Smooth muscle cell (in vitro differentiated cells): Measurements from ENCODE around the gene COPZ1. TPM values are rescaled to one million over a fixed set of nuclear protein-coding genes. Genes with fewer than 3 reads are reported as not detected.

Source experiments
- DNase-seq: peaks from one replicate; lab custom pipeline; 2025; ENCODE audit not compliant: unreplicated experiment; lab: John Stamatoyannopoulos, UW
- H2AFZ ChIP-seq: fragments of 200-600 bp; sonication (generic); 2 replicates; pipeline ENCODE4 v1.6.0; 2016; ENCODE audit warnings: antibody characterized with exemption, low read depth, mild to moderate bottlenecking
- H3F3A ChIP-seq: fragments of 200-600 bp; sonication (generic); 2 replicates; pipeline ENCODE4 v1.6.0; 2017; ENCODE audit warnings: antibody characterized with exemption, low read depth
- H3K27ac ChIP-seq: fragments of 200-600 bp; sonication (generic); 2 replicates; pipeline ENCODE4 v1.5.1; 2016; ENCODE audit warnings: low read depth, mild to moderate bottlenecking
- H3K27me3 ChIP-seq: fragments of 200-600 bp; sonication (generic); 2 replicates; pipeline ENCODE4 v1.6.1; 2016; ENCODE audit warnings: low read depth, mild to moderate bottlenecking
- H3K36me3 ChIP-seq: fragments of 200-600 bp; sonication (generic); 2 replicates; pipeline ENCODE4 v1.5.1; 2016; ENCODE audit warnings: low read depth
- H3K4me1 ChIP-seq: fragments of 200-600 bp; sonication (generic); 2 replicates; pipeline ENCODE4 v1.5.1; 2016; ENCODE audit warnings: low read depth
- H3K4me2 ChIP-seq: fragments of 200-600 bp; sonication (generic); 2 replicates; pipeline ENCODE4 v1.6.0; 2016; ENCODE audit warnings: mild to moderate bottlenecking
- H3K4me3 ChIP-seq: fragments of 200-600 bp; sonication (generic); 2 replicates; pipeline ENCODE4 v1.5.1; 2016; ENCODE audit warnings: mild to moderate bottlenecking
- H3K79me2 ChIP-seq: fragments of 200-600 bp; sonication (generic); 2 replicates; pipeline ENCODE4 v1.6.0; 2016; ENCODE audit warnings: low read depth, mild to moderate bottlenecking
- H3K9ac ChIP-seq: fragments of 200-600 bp; sonication (generic); 2 replicates; pipeline ENCODE4 v1.6.0; 2016; ENCODE audit warnings: low read depth
- H3K9me3 ChIP-seq: fragments of 200-600 bp; sonication (generic); replicated peaks from 2 replicates; pipeline ENCODE4 v1.5.1; 2016; ENCODE audit warnings: low read depth
- H4K20me1 ChIP-seq: fragments of 200-600 bp; sonication (generic); 2 replicates; pipeline ENCODE4 v1.6.0; 2016; ENCODE audit warnings: low read depth
- WGBS: methylation state at CpG from one replicate; pipeline ENCODE4 v1.1.7; 2016; ENCODE audit warnings: low lambda C conversion rate; 5-methylcytosine and 5-hydroxymethylcytosine counted together
- polyA plus RNA-seq: library from polyadenylated mRNA; unstranded; fragments of >200 nt; fragmentation: Nextera tagmentation; extraction: Ambion mirVana; gene quantifications from 2 replicates; pipeline ENCODE4 v1.2.1, GENCODE V29; 2016
- total RNA-seq: library from RNA; depleted of rRNA; stranded (reverse); fragments of >200 nt; gene quantifications from 2 replicates; pipeline ENCODE4 v1.2.3, GENCODE V29; 2014
- TF ChIP-seq, protein P1 (sequence below): fragments of 200-600 bp; sonication (generic); IDR thresholded peaks from 2 replicates; pipeline ENCODE4 v1.5.1; 2017; ENCODE audit warnings: borderline replicate concordance, mild to moderate bottlenecking, antibody characterized with exemption; ENCODE audit not compliant: insufficient read depth, poor library complexity, severe bottlenecking

COPZ1 gene
- total and polyA plus RNA-seq, 2 experiments from 2014 or later, result 147 to 214 TPM

DNA sequence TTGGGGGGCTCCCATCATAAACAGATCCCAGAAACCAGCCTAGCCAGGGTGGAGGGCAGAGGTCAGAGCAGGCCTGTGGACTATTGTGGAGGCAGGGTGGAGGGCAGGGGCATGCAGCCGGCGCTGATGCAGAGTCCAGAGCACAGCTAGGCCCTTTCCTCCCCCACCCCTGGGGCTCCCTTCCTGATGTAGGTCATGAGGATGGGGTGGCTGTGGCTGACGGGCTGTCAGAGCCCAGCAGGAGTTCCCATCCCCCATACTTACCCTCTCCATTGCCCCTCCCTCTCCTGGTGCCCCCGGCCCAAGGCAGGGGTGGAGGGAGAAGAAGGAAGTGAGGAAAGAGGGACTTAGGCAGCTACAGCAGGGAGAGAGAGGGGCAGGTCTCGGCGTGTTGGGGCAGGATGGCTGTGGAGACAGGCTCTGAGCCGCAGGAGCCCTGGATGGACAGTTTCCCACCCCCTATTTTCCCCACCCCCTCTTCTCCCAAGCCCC lies 65.3 kb downstream of the COPZ1 start:
- Histone ChIP-seq H3K9ac (no peak overlapping the region), H3K27ac (no peak overlapping the region), H3K79me2 (no peaks in the 10 kb centered on the region), H3K9me3 (no peaks in the 10 kb centered on the region), H4K20me1 (peaks cover 18% of the 10 kb centered on the region), H3K27me3 (no peaks in the 10 kb centered on the region), H3K4me1 (peaks cover 59% of the 10 kb centered on the region), H3K4me2 (peak overlapping the region; percentile 83), H3K4me3 (peak overlapping the region; percentile 60), H3F3A (peaks cover 5% of the 10 kb centered on the region), H2AFZ (no peak overlapping the region), H3K36me3 (no peaks in the 10 kb centered on the region)
- DNase-seq, result no peak
- TF ChIP-seq, protein P1, sequence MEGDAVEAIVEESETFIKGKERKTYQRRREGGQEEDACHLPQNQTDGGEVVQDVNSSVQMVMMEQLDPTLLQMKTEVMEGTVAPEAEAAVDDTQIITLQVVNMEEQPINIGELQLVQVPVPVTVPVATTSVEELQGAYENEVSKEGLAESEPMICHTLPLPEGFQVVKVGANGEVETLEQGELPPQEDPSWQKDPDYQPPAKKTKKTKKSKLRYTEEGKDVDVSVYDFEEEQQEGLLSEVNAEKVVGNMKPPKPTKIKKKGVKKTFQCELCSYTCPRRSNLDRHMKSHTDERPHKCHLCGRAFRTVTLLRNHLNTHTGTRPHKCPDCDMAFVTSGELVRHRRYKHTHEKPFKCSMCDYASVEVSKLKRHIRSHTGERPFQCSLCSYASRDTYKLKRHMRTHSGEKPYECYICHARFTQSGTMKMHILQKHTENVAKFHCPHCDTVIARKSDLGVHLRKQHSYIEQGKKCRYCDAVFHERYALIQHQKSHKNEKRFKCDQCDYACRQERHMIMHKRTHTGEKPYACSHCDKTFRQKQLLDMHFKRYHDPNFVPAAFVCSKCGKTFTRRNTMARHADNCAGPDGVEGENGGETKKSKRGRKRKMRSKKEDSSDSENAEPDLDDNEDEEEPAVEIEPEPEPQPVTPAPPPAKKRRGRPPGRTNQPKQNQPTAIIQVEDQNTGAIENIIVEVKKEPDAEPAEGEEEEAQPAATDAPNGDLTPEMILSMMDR, result no peak
- WGBS, result 15% methylated on average over 4 of the region's 7 CpGs

DNA sequence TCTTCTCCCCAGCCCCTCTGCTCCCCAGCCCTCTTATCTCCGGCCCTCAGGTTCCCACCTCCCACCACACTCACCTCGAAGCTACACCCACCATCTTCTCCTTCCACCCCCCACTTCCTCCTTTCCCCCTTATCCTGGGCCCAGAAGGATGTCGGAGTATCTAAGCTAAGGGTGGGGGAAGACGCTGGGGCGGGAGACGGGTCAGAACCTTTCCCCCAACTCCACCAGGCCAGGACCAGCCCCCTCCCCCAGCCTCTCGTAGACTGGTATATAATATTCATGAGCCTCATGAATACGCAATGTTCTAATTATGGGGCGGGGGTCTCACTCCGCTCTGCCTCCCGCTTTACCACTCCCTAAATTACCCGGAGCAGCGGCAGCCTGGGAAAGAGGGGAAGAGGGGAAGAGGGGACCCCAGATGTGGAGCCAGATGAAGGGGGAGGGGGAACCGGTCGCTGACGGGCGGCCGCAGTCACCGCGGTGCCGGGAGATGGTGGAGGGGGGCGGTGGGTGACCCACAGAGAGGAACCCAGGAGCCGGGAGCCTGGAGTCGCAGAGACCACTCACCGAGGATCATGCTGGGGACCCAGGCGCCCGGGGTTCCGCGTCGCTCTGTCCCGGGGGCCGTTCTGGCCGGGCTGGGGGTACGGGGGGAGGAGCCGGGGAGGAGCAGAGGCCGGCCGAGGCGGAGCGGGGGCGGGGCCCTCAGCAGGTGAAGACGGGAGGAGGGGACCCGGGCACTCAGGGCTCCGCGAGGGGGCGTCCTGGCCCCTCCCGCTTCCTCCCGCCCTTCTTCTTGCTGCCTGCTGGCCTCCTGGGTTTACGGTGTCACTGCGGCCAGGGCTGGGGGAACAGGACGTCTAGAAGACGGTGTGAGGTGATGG lies 66.0 kb downstream of the COPZ1 start:
- no peaks in the 10 kb centered on the region for H3K27me3 ChIP-seq
- 6% methylated on average over 21 of the region's 51 CpGs for WGBS
- H3K36me3 ChIP-seq, result no peaks in the 10 kb centered on the region
- peak overlapping the region; percentile 51 for H3K9ac ChIP-seq
- H3K27ac ChIP-seq, result no peak overlapping the region
- peak overlapping the region; percentile 83 for H3K4me2 ChIP-seq
- H3F3A ChIP-seq, result peaks cover 5% of the 10 kb centered on the region
- TF ChIP-seq, protein P1, result peak; percentile 12
- H2AFZ ChIP-seq, result peak overlapping the region; percentile 45
- H3K9me3 ChIP-seq, result no peaks in the 10 kb centered on the region
- H4K20me1 ChIP-seq, result peaks cover 12% of the 10 kb centered on the region
- H3K79me2 ChIP-seq, result no peaks in the 10 kb centered on the region
- H3K4me1 ChIP-seq, result peaks cover 52% of the 10 kb centered on the region
- no peak for DNase-seq
- peak overlapping the region; percentile 60 for H3K4me3 ChIP-seq

DNA sequence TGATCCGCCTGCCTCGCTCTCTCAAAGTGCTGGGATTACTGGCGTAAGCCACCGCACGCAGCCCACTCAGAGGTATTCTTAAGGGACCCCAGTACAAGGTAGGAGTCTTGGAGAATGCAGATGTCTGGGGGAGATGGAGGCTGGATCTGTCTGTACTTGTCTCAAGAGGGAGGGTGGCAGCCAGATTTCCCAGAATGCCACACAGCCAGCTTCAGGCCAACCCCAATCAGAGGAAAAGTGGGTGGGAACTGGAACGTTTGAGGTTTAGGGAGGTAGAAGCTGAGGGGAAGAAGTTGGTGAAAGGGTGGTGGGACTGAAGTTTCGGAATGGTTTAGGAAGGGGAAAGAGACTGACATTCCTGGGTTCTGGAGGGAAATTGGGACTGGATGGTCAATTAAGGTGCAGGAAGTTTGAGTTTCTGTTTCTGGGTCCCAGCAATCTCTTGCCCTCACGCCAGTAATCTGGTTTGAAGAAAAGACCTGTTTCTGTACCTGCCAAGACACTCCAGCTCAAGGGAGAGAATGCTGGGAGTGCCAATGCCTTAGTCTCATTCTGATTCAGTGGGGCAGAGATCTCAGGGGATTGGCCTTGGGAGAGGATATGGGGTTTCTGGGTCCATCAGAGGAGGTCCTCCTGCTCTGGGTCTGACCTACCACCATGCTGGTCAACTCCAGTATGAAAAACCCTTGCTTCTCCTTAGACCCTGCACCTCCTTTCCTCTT lies 67.7 kb downstream of the COPZ1 start:
- Histone ChIP-seq H3F3A (peaks cover 8% of the 10 kb centered on the region), H4K20me1 (peaks cover 5% of the 10 kb centered on the region), H2AFZ (no peak overlapping the region), H3K36me3 (peaks cover 11% of the 10 kb centered on the region), H3K27ac (no peak overlapping the region), H3K27me3 (no peaks in the 10 kb centered on the region), H3K9ac (no peak overlapping the region), H3K4me2 (no peak overlapping the region), H3K9me3 (no peaks in the 10 kb centered on the region), H3K79me2 (no peaks in the 10 kb centered on the region), H3K4me1 (peaks cover 35% of the 10 kb centered on the region), H3K4me3 (no peak overlapping the region)
- 82% methylated on average over 8 of the region's 8 CpGs for WGBS
- DNase-seq, result no peak
- TF ChIP-seq, protein P1, result no peak
